ENCODE measurements around the gene TICAM1. TPM values are rescaled to one million over a fixed set of nuclear protein-coding genes. Genes with fewer than 3 reads are reported as not detected.

The TICAM1 gene
- total RNA-seq, 1 experiment from 2014 or later, result 12.2 TPM

- in situ Hi-C loops (cut with HindIII; ENCODE audit: low pct_unique_long_range_greater_than_20kb, low sequenced_read_pairs), result no loop called here
- Histone ChIP-seq H3K4me1 (ENCODE audit: control insufficient read depth, insufficient read depth, low read length) (no peaks in the 10 kb centered on the region), H3K27me3 (ENCODE audit: control insufficient read depth, insufficient read depth, low read length) (no peaks in the 10 kb centered on the region; the same call in 1 of the 2 replicates), H3K36me3 (ENCODE audit: control insufficient read depth, insufficient read depth, low read length) (no peaks in the 10 kb centered on the region), H3K4me3 (ENCODE audit: low read depth in 2 of 2, low read length in 2 of 2) (no peak overlapping the region), H3K9me3 (ENCODE audit: control insufficient read depth, insufficient read depth, low read depth, low read length) (no peaks in the 10 kb centered on the region), H3K27ac (ENCODE audit: low read length) (no peak overlapping the region)
- POLR2A ChIA-PET, result no interaction called here
- BruUV-seq (replicated peaks), result no TSS peak
- CTCF ChIA-PET, result no interaction called here
- ATAC-seq (no peak), DNase-seq (ENCODE audit: low read depth, low spot score) (no peak)
- TF ChIP-seq REST (IDR thresholded peaks at IDR 0.05; ENCODE audit: insufficient read depth in 1 of 2, low read depth in 2 of 2, low read length in 1 of 2), result no peak
- TF ChIP-seq SIN3A (IDR thresholded peaks at IDR 0.05; ENCODE audit: borderline replicate concordance, insufficient read depth, low read depth, low read length), result no peak
- TF ChIP-seq POLR2AphosphoS5 (IDR thresholded peaks at IDR 0.05; ENCODE audit: low read depth, low read length), result no peak
- no peak for TF ChIP-seq TCF7L2 (IDR thresholded peaks at IDR 0.05; ENCODE audit: low read depth, low read length)
- TF ChIP-seq CTCF (IDR thresholded peaks at IDR 0.05), result no peak
- intact Hi-C loops (cut with micrococcal nuclease; ENCODE audit: unreplicated experiment), result no loop called here
Observed at GRCh38 chr19:4774136-4774535, 57.4 kb downstream of the TICAM1 start.

GRCh38 chr19:4773047-4773640 lies 58.4 kb downstream of the TICAM1 start:
- H3K36me3 ChIP-seq (ENCODE audit: control insufficient read depth, insufficient read depth, low read length), result no peaks in the 10 kb centered on the region
- ATAC-seq, result no peak; the same call in 1 of the 2 replicates
- DNase-seq (ENCODE audit: low read depth, low spot score), result no peak
- no peaks in the 10 kb centered on the region; the same call in 1 of the 2 replicates for H3K27me3 ChIP-seq (ENCODE audit: control insufficient read depth, insufficient read depth, low read length)
- POLR2A ChIA-PET, result no interaction called here
- no peak overlapping the region for H3K27ac ChIP-seq (ENCODE audit: low read length)
- BruUV-seq (replicated peaks), result no TSS peak
- in situ Hi-C loops (cut with HindIII; ENCODE audit: low pct_unique_long_range_greater_than_20kb, low sequenced_read_pairs), result no loop called here
- H3K4me1 ChIP-seq (ENCODE audit: control insufficient read depth, insufficient read depth, low read length), result no peaks in the 10 kb centered on the region
- TF ChIP-seq POLR2AphosphoS5 (IDR thresholded peaks at IDR 0.05; ENCODE audit: low read depth, low read length) (no peak), REST (IDR thresholded peaks at IDR 0.05; ENCODE audit: insufficient read depth in 1 of 2, low read depth in 2 of 2, low read length in 1 of 2) (no peak), CTCF (IDR thresholded peaks at IDR 0.05) (no peak), TCF7L2 (IDR thresholded peaks at IDR 0.05; ENCODE audit: low read depth, low read length) (no peak), SIN3A (IDR thresholded peaks at IDR 0.05; ENCODE audit: borderline replicate concordance, insufficient read depth, low read depth, low read length) (no peak)
- CTCF ChIA-PET, result no interaction called here
- no peak overlapping the region for H3K4me3 ChIP-seq (ENCODE audit: low read depth in 2 of 2, low read length in 2 of 2)
- H3K9me3 ChIP-seq (ENCODE audit: control insufficient read depth, insufficient read depth, low read depth, low read length), result no peaks in the 10 kb centered on the region
- intact Hi-C loops (cut with micrococcal nuclease; ENCODE audit: unreplicated experiment), result no loop called here

All from Panc1 (cell line).